ENCODE results near the gene MAP3K7. TPM values are rescaled to one million over a fixed set of nuclear protein-coding genes. Genes with fewer than 3 reads are reported as not detected.

MAP3K7 gene
- total RNA-seq, 1 experiment from 2014 or later, result 32.6 TPM

DNA sequence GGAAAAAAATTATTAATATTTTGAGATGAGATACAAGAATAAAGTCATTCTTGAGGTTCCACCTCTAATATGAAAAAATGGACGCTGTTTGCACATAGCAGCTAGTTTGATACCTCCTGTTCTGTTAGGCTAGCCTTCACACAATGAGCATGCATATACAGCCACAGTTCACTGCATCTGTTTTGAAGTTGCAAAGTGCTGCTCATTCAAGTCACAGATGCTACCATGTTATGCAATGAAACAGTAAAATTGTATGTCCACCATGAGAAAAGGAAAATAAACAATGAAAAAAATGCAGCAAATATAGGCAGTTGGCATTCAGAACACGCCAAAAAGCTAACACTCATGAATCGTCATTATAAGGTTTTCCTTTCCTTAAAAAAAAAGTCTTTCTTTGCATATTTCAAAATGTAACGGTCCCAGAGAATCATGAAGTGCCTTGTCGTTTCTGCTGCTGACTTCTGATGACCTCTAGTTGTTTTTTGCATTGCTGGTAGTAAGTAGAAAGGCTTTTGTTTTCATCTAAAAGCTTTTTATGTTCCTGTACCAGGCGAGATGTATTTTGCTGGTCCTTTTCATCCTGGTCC is 70.7 kb downstream of the MAP3K7 start:
- CTCF ChIA-PET, result interaction anchor here (0.5 to 1.1 kb wide), 3 partner anchors 23 to 826 kb away, joined by 3 read pairs; no protein-coding TSS in a partner anchor
- Mint-ChIP-seq H3K9me3 (ENCODE audit: unreplicated experiment) (no peaks in the 10 kb centered on the region), H3K4me3 (ENCODE audit: unreplicated experiment) (no peak overlapping the region), H3K36me3 (ENCODE audit: insufficient read depth, unreplicated experiment) (peaks cover 72% of the 10 kb centered on the region), H3K4me1 (ENCODE audit: insufficient read depth, unreplicated experiment) (no peaks in the 10 kb centered on the region), H3K27me3 (ENCODE audit: insufficient read depth, unreplicated experiment) (no peaks in the 10 kb centered on the region), H3K27ac (ENCODE audit: low read depth, unreplicated experiment) (no peak overlapping the region)
- no peak for DNase-seq (ENCODE audit: unreplicated experiment)
- POLR2A ChIA-PET, result interaction anchor here (1.4 kb wide), 1 partner anchor 19 kb away, joined by 6 read pairs; no protein-coding TSS in a partner anchor
- TSS peak; percentile 57 for BruUV-seq (replicated peaks)
- TF ChIP-seq, protein P1, sequence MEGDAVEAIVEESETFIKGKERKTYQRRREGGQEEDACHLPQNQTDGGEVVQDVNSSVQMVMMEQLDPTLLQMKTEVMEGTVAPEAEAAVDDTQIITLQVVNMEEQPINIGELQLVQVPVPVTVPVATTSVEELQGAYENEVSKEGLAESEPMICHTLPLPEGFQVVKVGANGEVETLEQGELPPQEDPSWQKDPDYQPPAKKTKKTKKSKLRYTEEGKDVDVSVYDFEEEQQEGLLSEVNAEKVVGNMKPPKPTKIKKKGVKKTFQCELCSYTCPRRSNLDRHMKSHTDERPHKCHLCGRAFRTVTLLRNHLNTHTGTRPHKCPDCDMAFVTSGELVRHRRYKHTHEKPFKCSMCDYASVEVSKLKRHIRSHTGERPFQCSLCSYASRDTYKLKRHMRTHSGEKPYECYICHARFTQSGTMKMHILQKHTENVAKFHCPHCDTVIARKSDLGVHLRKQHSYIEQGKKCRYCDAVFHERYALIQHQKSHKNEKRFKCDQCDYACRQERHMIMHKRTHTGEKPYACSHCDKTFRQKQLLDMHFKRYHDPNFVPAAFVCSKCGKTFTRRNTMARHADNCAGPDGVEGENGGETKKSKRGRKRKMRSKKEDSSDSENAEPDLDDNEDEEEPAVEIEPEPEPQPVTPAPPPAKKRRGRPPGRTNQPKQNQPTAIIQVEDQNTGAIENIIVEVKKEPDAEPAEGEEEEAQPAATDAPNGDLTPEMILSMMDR (IDR thresholded peaks at IDR 0.05; ENCODE audit: unreplicated experiment), result no peak
- intact Hi-C loops (cut with micrococcal nuclease), result no loop called here

DNA sequence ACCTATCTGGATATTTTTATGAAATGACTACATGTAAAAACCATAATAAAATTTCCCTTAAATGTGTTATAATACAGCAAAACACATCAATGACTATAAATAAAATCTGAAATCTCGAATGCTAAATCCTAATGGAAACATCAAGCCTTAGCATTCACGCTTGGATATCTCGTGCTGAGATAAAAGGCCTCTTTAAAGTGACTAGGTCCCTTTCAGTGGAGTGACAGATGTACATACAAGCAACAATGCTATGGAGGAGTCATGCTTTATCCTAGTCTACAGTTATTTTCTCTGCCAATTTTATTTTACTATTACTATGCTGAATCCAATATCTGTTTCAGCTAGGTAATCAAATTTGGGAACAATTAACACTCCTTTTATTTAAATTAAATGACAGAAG is 72.4 kb downstream of the MAP3K7 start:
- no peaks in the 10 kb centered on the region for H3K9me3 Mint-ChIP-seq (ENCODE audit: unreplicated experiment)
- TF ChIP-seq, protein P1 (IDR thresholded peaks at IDR 0.05; ENCODE audit: unreplicated experiment), result no peak
- no peak overlapping the region for H3K4me3 Mint-ChIP-seq (ENCODE audit: unreplicated experiment)
- no peaks in the 10 kb centered on the region for H3K4me1 Mint-ChIP-seq (ENCODE audit: insufficient read depth, unreplicated experiment)
- no peak for DNase-seq (ENCODE audit: unreplicated experiment)
- intact Hi-C loops (cut with micrococcal nuclease), result no loop called here
- no peak overlapping the region for H3K27ac Mint-ChIP-seq (ENCODE audit: low read depth, unreplicated experiment)
- peaks cover 60% of the 10 kb centered on the region for H3K36me3 Mint-ChIP-seq (ENCODE audit: insufficient read depth, unreplicated experiment)
- CTCF ChIA-PET, result no interaction called here
- no peaks in the 10 kb centered on the region for H3K27me3 Mint-ChIP-seq (ENCODE audit: insufficient read depth, unreplicated experiment)
- BruUV-seq (replicated peaks), result no TSS peak
- POLR2A ChIA-PET, result no interaction called here

DNA sequence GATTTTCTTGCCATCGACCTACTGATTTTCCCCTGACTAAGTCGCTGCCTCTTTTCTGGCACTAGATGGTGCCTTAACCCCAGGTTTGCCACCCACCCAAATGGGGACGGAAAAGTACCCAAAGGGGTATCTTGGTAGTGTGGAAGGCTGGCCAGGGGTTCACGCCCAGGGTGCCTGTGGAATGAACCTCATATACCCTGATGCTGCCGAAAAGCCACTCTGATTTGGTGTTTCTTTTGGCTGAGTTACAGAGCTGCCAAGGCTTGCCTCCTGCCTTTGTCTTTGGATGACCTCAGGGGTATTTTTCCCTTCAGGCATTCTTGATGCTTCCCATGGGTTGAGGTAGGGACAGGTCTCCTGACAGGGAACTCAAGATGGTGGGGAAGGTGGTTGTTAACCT is 78.1 kb downstream of the MAP3K7 start:
- TF ChIP-seq, protein P1 (IDR thresholded peaks at IDR 0.05; ENCODE audit: unreplicated experiment), result no peak
- BruUV-seq (replicated peaks), result no TSS peak
- no peaks in the 10 kb centered on the region for H3K4me1 Mint-ChIP-seq (ENCODE audit: insufficient read depth, unreplicated experiment)
- H3K9me3 Mint-ChIP-seq (ENCODE audit: unreplicated experiment), result no peaks in the 10 kb centered on the region
- ChIA-PET POLR2A (no interaction called here), CTCF (no interaction called here)
- no peak overlapping the region for H3K27ac Mint-ChIP-seq (ENCODE audit: low read depth, unreplicated experiment)
- no peak for DNase-seq (ENCODE audit: unreplicated experiment)
- intact Hi-C loops (cut with micrococcal nuclease), result no loop called here
- H3K4me3 Mint-ChIP-seq (ENCODE audit: unreplicated experiment), result no peak overlapping the region
- no peaks in the 10 kb centered on the region for H3K27me3 Mint-ChIP-seq (ENCODE audit: insufficient read depth, unreplicated experiment)
- H3K36me3 Mint-ChIP-seq (ENCODE audit: insufficient read depth, unreplicated experiment), result peaks cover 20% of the 10 kb centered on the region

- intact Hi-C loops (cut with micrococcal nuclease), result no loop called here
- DNase-seq (ENCODE audit: unreplicated experiment), result no peak
- ChIA-PET POLR2A (no interaction called here), CTCF (no interaction called here)
- TF ChIP-seq, protein P1 (IDR thresholded peaks at IDR 0.05; ENCODE audit: unreplicated experiment), result no peak
- Mint-ChIP-seq H3K27me3 (ENCODE audit: insufficient read depth, unreplicated experiment) (no peaks in the 10 kb centered on the region), H3K36me3 (ENCODE audit: insufficient read depth, unreplicated experiment) (no peaks in the 10 kb centered on the region), H3K4me3 (ENCODE audit: unreplicated experiment) (no peak overlapping the region), H3K4me1 (ENCODE audit: insufficient read depth, unreplicated experiment) (no peaks in the 10 kb centered on the region), H3K9me3 (ENCODE audit: unreplicated experiment) (no peaks in the 10 kb centered on the region), H3K27ac (ENCODE audit: low read depth, unreplicated experiment) (no peak overlapping the region)
- BruUV-seq (replicated peaks), result no TSS peak
These were observed 83.9 kb downstream of the MAP3K7 start for GRCh38 chr6:90502866-90503407.

Data from MCF 10A (cell line).